Right lobe of liver (tissue), 6 donors: Measurements from ENCODE around the gene PAQR4. TPM values are rescaled to one million over a fixed set of nuclear protein-coding genes. Genes with fewer than 3 reads are reported as not detected.
A peak's percentile ranks its signal among the peaks of the same experiment; 100 is the strongest.

Experiments used
- ATAC-seq, 4 donors: fragments of 200-7000 bp; cut with Tn5 transposase; one replicate each; pipeline ENCODE4 v1.9.1; 2020; ENCODE audit warnings: mild to moderate bottlenecking in 4 of 4, moderate library complexity in 4 of 4
- DNase-seq, 3 donors: peaks; one replicate each; pipeline ENCODE4 v3.0.0-alpha.2; 2020
- H3K27ac ChIP-seq, 3 donors: fragments of 200-600 bp; one replicate each; pipeline ENCODE4 v1.8.0; 2022
- H3K27me3 ChIP-seq, 2 donors: fragments of 200-600 bp; one replicate each; pipeline ENCODE4 v1.8.0; 2022
- H3K36me3 ChIP-seq, 4 donors: fragments of 200-600 bp; sonication (generic) in 1 of 4; one replicate each; pipeline versions ENCODE4 v1.5.1 to v1.8.0; 2017 to 2022; ENCODE audit warnings: control low read depth in 1 of 4
- H3K4me1 ChIP-seq, 4 donors: fragments of 200-600 bp; sonication (generic) in 1 of 4; one replicate each; pipeline versions ENCODE4 v1.5.1 to v1.8.0; 2017 to 2022; ENCODE audit warnings: control low read depth in 1 of 4
- H3K4me3 ChIP-seq, 3 donors: fragments of 200-600 bp; one replicate each; pipeline ENCODE4 v1.8.0; 2022
- H3K9me3 ChIP-seq, 4 donors: fragments of 200-600 bp; sonication (generic) in 1 of 4; one replicate each; pipeline versions ENCODE4 v1.5.1 to v1.8.0; 2017 to 2022; ENCODE audit warnings: control low read depth in 1 of 4
- POLR2A ChIP-seq: fragments of 450-650 bp; IDR thresholded peaks from one replicate; pipeline ENCODE4 v1.6.1; 2017; ENCODE audit warnings: antibody characterized with exemption, mild to moderate bottlenecking
- WGBS: methylation state at CpG from one replicate; pipeline ENCODE4 v1.1.6; 2018; ENCODE audit warnings: low coverage, low lambda C conversion rate; ENCODE audit not compliant: insufficient coverage; ENCODE audit errors: missing lambda C conversion rate; 5-methylcytosine and 5-hydroxymethylcytosine counted together
- intact Hi-C, 2 donors: fragments of 100-400 bp; cut with DNase I; formaldehyde crosslinking; loops; one replicate each; pipeline versions ENCODE4 v1.11.2 to v1.14.1; 2022
- total RNA-seq, 6 experiments: library from RNA; depleted of rRNA in 2 of 6; stranded (reverse); fragments of >200 nt in 2 of 6; fragmentation: NEBNext Ultra II Directional in 3 of 6; extraction: Animal tissue kit (Norgen Biotek cat#: 25700) in 3 of 6; gene quantifications; one replicate each; pipeline versions ENCODE4 v1.1.0 to v1.2.4, GENCODE V29; 2016 to 2023
- TF ChIP-seq, protein P1 (sequence below), 4 donors: fragments of 200-600 bp in 3 of 4; fragments of 450-650 bp in 1 of 4; IDR thresholded peaks; one replicate each; pipeline versions ENCODE4 v1.5.1 to v1.8.0; 2016 to 2022; ENCODE audit warnings: antibody characterized with exemption in 4 of 4, mild to moderate bottlenecking in 2 of 4
- donor health status: DM: no; HTN: yes; CAD: no.
- donor health status: DM: no; HTN: no; CAD: no.
- donor health status: DM: no; HTN: no; CAD: no.
- donor health status: DM: no; HTN: yes; CAD: no.
- donor health status: DM: no; HTN: yes; CAD: no.

Gene PAQR4
- total RNA-seq, 6 experiments from 2014 or later = 0.93 to 6.1 (median 3.3) TPM

DNA sequence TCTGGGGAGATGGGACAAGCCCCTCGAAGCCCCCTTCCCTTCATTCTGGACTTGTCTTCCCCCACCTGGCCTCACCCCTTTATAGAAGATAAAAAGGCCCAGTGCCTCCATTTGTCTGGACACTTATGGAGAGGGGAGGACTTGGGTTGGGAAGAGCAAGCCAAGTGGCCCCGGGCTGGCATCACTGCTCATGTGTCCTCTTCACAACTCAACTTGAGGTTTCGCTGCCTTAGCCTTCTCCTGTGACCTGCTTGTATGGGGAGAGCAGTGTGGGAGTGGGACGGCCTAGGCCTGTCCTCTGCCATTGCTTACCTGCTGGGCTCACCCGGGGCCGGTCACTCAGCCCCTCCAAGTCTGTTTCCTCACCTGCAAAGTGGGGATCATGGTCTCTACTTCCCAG, 1.4 kb downstream of the PAQR4 start:
- peaks cover 4 to 11% of the 10 kb centered on the region in 2 donors for H3K27me3 ChIP-seq
- H3K27ac ChIP-seq = no peak overlapping the region
- intact Hi-C loops = no loop called here
- ATAC-seq = no peak
- H3K4me3 ChIP-seq = peak overlapping the region in 1 of 3 donors; percentile 56
- DNase-seq = no peak
- WGBS = 80% methylated on average over 1 of the region's 6 CpGs
- H3K4me1 ChIP-seq = peaks cover 0 to 7% (median 0%) of the 10 kb centered on the region in 4 donors
- H3K36me3 ChIP-seq = no peaks in the 10 kb centered on the region
- no peaks in the 10 kb centered on the region for H3K9me3 ChIP-seq
- TF ChIP-seq, protein P1, sequence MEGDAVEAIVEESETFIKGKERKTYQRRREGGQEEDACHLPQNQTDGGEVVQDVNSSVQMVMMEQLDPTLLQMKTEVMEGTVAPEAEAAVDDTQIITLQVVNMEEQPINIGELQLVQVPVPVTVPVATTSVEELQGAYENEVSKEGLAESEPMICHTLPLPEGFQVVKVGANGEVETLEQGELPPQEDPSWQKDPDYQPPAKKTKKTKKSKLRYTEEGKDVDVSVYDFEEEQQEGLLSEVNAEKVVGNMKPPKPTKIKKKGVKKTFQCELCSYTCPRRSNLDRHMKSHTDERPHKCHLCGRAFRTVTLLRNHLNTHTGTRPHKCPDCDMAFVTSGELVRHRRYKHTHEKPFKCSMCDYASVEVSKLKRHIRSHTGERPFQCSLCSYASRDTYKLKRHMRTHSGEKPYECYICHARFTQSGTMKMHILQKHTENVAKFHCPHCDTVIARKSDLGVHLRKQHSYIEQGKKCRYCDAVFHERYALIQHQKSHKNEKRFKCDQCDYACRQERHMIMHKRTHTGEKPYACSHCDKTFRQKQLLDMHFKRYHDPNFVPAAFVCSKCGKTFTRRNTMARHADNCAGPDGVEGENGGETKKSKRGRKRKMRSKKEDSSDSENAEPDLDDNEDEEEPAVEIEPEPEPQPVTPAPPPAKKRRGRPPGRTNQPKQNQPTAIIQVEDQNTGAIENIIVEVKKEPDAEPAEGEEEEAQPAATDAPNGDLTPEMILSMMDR (IDR thresholded peaks at IDR 0.05) = no peak
- TF ChIP-seq POLR2A = no peak

DNA sequence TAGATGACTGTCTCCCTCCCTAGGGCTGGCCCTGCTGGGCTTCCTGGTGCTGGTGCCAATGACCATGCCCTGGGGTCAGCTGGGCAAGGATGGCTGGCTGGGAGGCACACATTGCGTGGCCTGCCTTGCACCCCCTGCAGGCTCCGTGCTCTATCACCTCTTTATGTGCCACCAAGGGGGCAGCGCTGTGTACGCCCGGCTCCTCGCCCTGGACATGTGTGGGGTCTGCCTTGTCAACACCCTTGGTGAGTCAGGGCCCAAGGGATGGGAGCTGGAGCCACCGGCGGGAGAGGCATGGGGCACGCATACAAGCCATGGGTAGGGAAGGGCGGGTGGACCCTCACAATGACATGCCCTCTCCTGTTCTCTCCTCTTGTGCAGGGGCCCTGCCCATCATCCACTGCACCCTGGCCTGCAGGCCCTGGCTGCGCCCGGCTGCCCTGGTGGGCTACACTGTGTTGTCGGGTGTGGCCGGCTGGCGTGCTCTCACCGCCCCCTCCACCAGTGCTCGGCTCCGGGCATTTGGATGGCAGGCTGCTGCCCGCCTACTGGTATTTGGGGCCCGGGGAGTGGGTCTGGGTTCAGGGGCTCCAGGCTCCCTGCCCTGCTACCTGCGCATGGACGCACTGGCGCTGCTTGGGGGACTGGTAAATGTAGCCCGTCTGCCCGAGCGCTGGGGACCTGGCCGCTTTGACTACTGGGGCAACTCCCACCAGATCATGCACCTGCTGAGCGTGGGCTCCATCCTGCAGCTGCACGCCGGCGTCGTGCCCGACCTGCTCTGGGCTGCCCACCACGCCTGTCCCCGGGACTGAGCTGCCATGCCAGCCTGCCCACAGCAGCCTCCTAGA, 2.2 kb downstream of the PAQR4 start:
- H3K36me3 ChIP-seq = no peaks in the 10 kb centered on the region
- no peak overlapping the region for H3K4me3 ChIP-seq
- WGBS = 97% methylated on average over 8 of the region's 35 CpGs
- peaks cover 0 to 7% (median 0%) of the 10 kb centered on the region in 4 donors for H3K4me1 ChIP-seq
- H3K27me3 ChIP-seq = peaks cover 4 to 7% of the 10 kb centered on the region in 2 donors
- no peak overlapping the region for H3K27ac ChIP-seq
- H3K9me3 ChIP-seq = no peaks in the 10 kb centered on the region
- DNase-seq = no peak
- no peak for ATAC-seq
- intact Hi-C loops = no loop called here
- TF ChIP-seq, protein P1 (IDR thresholded peaks at IDR 0.05) = no peak
- no peak for TF ChIP-seq POLR2A

DNA sequence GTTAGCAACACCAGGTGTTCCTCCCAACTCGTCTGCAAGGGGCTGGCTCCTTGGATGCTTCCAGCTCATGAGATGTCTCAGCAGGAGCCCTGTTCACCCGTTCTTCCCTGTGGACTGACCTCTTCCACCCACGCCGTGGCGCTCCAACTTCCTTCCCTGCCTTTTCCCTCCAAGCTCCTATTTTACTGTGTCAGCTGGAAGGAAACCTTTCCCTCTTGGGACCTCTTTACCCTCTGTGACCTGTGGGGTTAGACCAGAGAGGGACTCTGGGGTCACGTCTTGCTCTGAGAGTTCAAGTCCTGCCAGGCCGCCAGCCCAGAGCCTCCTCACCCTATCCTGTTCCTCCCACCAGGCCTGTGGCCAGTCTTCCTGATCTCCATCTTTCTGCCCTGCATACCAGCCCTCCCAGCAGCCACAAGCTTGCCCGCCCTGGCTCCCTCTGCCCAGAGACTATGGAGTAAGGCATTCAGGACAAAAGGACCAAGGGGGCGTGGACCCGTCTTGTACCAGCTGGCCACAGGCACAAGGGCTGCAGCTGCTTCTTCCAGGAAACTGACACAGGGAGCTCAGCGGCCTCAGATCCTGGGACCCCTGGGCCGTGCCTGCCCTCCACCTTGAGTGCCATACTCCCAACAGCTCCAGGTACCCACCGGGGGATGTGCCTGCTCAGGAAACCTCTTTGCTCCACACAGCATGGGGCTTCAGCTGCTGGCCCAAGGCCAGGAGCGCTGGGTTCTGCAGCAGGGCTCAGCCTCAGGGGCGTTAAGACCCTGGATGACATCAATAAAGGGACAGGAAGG, 3.0 kb downstream of the PAQR4 start:
- H3K27me3 ChIP-seq = peaks cover 4 to 7% of the 10 kb centered on the region in 2 donors
- H3K36me3 ChIP-seq = no peaks in the 10 kb centered on the region
- DNase-seq = no peak
- intact Hi-C loops = no loop called here
- peaks cover 0 to 12% (median under 1%) of the 10 kb centered on the region in 4 donors for H3K4me1 ChIP-seq
- H3K9me3 ChIP-seq = no peaks in the 10 kb centered on the region
- no peak for ATAC-seq
- H3K4me3 ChIP-seq = no peak overlapping the region
- TF ChIP-seq, protein P1 (IDR thresholded peaks at IDR 0.05) = no peak
- TF ChIP-seq POLR2A = no peak
- H3K27ac ChIP-seq = no peak overlapping the region
- WGBS = 86% methylated on average over 12 of the region's 15 CpGs

DNA sequence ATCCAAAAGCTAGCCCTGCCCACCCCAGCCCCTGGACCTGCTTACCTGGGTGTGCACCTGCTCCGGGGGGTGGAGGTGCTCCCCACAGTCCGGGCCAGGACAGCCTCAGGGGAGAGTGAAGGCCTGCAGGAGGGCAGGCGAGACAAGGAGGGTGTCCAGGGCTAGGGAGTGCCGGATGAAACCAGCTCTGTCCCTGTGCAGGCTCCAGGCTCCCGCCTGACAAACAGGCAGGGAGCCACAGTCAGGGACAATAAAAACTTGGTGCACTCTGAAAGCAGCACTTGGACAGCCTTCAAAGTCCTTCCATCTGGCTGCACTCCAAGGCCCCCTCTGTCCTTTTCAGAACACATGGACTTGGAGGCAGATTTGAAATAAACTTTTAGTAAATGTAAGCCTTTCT, 3.9 kb downstream of the PAQR4 start:
- no peak for ATAC-seq
- WGBS = no CpG with 5 or more reads among the region's 5 CpGs
- no peaks in the 10 kb centered on the region for H3K9me3 ChIP-seq
- no peak for TF ChIP-seq POLR2A
- TF ChIP-seq, protein P1 (IDR thresholded peaks at IDR 0.05) = no peak
- H3K27me3 ChIP-seq = peaks cover 0 to 2% of the 10 kb centered on the region in 2 donors
- intact Hi-C loops = no loop called here
- H3K4me1 ChIP-seq = peaks cover 0 to 17% (median 4%) of the 10 kb centered on the region in 4 donors
- DNase-seq = no peak
- no peak overlapping the region for H3K4me3 ChIP-seq
- no peak overlapping the region for H3K27ac ChIP-seq
- no peaks in the 10 kb centered on the region for H3K36me3 ChIP-seq
